Osteocyte (in vitro differentiated cells): Measurements from ENCODE around the gene NCAPG2. TPM values are rescaled to one million over a fixed set of nuclear protein-coding genes. Genes with fewer than 3 reads are reported as not detected.

ENCODE experiments used
- DNase-seq: peaks from one replicate; pipeline ENCODE4 v3.0.0; 2021; ENCODE audit warnings: mixed read lengths; ENCODE audit not compliant: unreplicated experiment; ENCODE audit errors: extremely low spot score
- H3K27ac Mint-ChIP-seq: one replicate; pipeline ENCODE4 v1.8.0; 2021; ENCODE audit warnings: mild to moderate bottlenecking, mixed read lengths; ENCODE audit not compliant: unreplicated experiment
- H3K27me3 Mint-ChIP-seq: one replicate; pipeline ENCODE4 v1.8.0; 2021; ENCODE audit warnings: mixed read lengths; ENCODE audit not compliant: unreplicated experiment
- H3K36me3 Mint-ChIP-seq: one replicate; pipeline ENCODE4 v1.8.0; 2021; ENCODE audit warnings: mixed read lengths; ENCODE audit not compliant: unreplicated experiment
- H3K4me1 Mint-ChIP-seq: one replicate; pipeline ENCODE4 v1.8.0; 2021; ENCODE audit warnings: mixed read lengths; ENCODE audit not compliant: unreplicated experiment
- H3K4me3 Mint-ChIP-seq: one replicate; pipeline ENCODE4 v1.8.0; 2021; ENCODE audit warnings: mild to moderate bottlenecking, moderate library complexity, mixed read lengths; ENCODE audit not compliant: unreplicated experiment
- H3K9me3 Mint-ChIP-seq: one replicate; pipeline ENCODE4 v1.8.0; 2021; ENCODE audit warnings: mixed read lengths; ENCODE audit not compliant: unreplicated experiment
- microRNA-seq: library from miRNA; unstranded; fragments of <30 nt; microRNA quantifications from one replicate; pipeline ENCODE4 v1.1.0, GENCODE V29; 2020; ENCODE audit not compliant: unreplicated experiment
- total RNA-seq: library from RNA; stranded (reverse); gene quantifications from 2 replicates; pipeline ENCODE4 v1.2.1, GENCODE V29; 2021
- TF ChIP-seq, protein P1 (sequence below): fragments of 200-600 bp; sonication (generic); IDR thresholded peaks from 2 replicates; pipeline ENCODE4 v1.5.0; 2021; ENCODE audit warnings: antibody characterized with exemption, mild to moderate bottlenecking, moderate library complexity

The NCAPG2 gene
- total RNA-seq, 1 donor from 2014 or later = 19.9 TPM

DNA sequence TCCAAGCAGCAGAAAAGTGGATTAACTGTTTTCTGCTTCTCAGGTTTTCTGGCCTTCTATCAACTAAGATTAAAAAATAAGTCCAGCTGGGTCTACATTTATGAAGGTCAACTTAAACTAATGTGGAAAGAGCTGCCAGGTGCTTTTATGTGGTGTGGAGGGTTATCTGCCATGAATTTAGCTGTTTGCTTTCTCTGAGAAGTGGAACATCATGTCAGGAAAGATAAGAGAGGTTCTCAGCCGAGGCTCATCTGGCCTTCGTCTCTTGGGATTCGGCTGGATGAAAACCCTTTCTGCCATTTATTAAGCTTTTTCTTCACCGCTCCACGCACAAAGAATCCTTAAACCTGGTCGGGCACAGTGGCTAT, 122.5 kb downstream of the NCAPG2 start:
- TF ChIP-seq, protein P1, sequence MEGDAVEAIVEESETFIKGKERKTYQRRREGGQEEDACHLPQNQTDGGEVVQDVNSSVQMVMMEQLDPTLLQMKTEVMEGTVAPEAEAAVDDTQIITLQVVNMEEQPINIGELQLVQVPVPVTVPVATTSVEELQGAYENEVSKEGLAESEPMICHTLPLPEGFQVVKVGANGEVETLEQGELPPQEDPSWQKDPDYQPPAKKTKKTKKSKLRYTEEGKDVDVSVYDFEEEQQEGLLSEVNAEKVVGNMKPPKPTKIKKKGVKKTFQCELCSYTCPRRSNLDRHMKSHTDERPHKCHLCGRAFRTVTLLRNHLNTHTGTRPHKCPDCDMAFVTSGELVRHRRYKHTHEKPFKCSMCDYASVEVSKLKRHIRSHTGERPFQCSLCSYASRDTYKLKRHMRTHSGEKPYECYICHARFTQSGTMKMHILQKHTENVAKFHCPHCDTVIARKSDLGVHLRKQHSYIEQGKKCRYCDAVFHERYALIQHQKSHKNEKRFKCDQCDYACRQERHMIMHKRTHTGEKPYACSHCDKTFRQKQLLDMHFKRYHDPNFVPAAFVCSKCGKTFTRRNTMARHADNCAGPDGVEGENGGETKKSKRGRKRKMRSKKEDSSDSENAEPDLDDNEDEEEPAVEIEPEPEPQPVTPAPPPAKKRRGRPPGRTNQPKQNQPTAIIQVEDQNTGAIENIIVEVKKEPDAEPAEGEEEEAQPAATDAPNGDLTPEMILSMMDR = no peak
- Mint-ChIP-seq H3K4me3 (no peak overlapping the region), H3K4me1 (peaks cover 3% of the 10 kb centered on the region), H3K36me3 (no peaks in the 10 kb centered on the region), H3K27ac (no peak overlapping the region), H3K27me3 (peaks cover 7% of the 10 kb centered on the region), H3K9me3 (peaks cover 12% of the 10 kb centered on the region)
- DNase-seq = no peak

DNA sequence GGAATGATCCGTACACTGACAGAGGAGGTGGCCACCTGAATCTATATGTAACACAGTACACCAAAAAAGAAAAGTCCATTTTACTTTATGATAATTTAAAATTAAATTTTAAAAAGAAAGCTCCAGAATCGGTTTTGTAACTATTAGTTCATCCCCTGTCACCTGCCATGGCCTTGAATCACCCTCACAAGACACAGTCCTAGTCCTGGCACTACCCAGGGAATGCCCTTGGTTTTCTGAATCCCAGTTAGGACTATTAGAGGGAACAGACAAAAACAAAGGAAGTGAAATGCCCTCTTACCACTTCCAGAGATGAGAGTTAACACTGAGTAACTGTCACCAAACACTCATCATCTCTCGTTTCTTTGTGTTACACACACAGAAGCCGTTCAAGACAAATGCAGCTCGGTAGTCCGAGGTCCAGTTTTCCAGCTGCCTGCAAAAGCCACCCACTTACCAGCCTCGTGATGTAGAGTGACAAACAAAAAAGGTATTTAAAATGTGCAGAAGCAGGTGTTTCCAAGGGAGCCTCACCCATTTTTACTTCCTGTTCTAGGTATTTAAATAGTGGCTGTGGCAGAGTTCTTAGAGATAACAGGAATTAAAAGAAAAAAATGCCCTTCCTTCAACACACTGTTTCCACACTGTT, 123.0 kb downstream of the NCAPG2 start:
- H3K27ac Mint-ChIP-seq = no peak overlapping the region
- H3K27me3 Mint-ChIP-seq = peaks cover 7% of the 10 kb centered on the region

More for the DNA sequence above, 123.0 kb downstream of the NCAPG2 start:
- H3K36me3 Mint-ChIP-seq = no peaks in the 10 kb centered on the region
- no peak overlapping the region for H3K4me3 Mint-ChIP-seq
- H3K9me3 Mint-ChIP-seq = peaks cover 12% of the 10 kb centered on the region
- peaks cover 3% of the 10 kb centered on the region for H3K4me1 Mint-ChIP-seq
- TF ChIP-seq, protein P1 = no peak
- no peak for DNase-seq

Small RNAs within 50 kb of the gene (microRNA-seq; reads per million reads assigned to microRNA genes)
- not detected for gene MIR5707

Other genes starting within 250 kb of the NCAPG2 start
- gene PTPRN2, start 117.0 kb downstream of the NCAPG2 start, total RNA-seq = 0.50 and 0.59 TPM in 2 replicates
- 146 and 156 TPM in 2 replicates for gene ESYT2, start 124.7 kb upstream of the NCAPG2 start, total RNA-seq
- 23.7 and 24.8 TPM in 2 replicates for gene DYNC2I1, start 151.8 kb upstream of the NCAPG2 start, total RNA-seq